ENCODE data around the gene DCK. TPM values are rescaled to one million over a fixed set of nuclear protein-coding genes. Genes with fewer than 3 reads are reported as not detected.
"Not testable (repeated sequence)": the region's sequence is repeated elsewhere in the genome, so short reads cannot be mapped to it uniquely, and the experiment has no call there.

The DCK gene
- total RNA-seq, 4 donors from 2014 or later = 16.3 to 19.0 (median 18.3) TPM

- H3K4me1 ChIP-seq = peaks cover 0 to 3% (median 0%) of the 10 kb centered on the region in 4 donors
- WGBS, 2 donors = 14 to 18% methylated on average over 1 of the region's 1 CpG
- DNase-seq (ENCODE audit: low spot score in 2 of 2) = no peak
- H3K27me3 ChIP-seq = no peaks in the 10 kb centered on the region
- H3K9me3 ChIP-seq = no peaks in the 10 kb centered on the region
- H3K36me3 ChIP-seq = peaks cover 0 to 10% (median 0%) of the 10 kb centered on the region in 3 donors
- H3K4me3 ChIP-seq = no peak overlapping the region
- TF ChIP-seq EP300 (IDR thresholded peaks at IDR 0.05) = no peak
- no peak for TF ChIP-seq POLR2A (IDR thresholded peaks at IDR 0.05)
- no peak for TF ChIP-seq CTCF (IDR thresholded peaks at IDR 0.05)
- H3K27ac ChIP-seq = no peak overlapping the region
Measured at GRCh38 chr4:71020611-71021010, 27.2 kb downstream of the DCK start.

DNA sequence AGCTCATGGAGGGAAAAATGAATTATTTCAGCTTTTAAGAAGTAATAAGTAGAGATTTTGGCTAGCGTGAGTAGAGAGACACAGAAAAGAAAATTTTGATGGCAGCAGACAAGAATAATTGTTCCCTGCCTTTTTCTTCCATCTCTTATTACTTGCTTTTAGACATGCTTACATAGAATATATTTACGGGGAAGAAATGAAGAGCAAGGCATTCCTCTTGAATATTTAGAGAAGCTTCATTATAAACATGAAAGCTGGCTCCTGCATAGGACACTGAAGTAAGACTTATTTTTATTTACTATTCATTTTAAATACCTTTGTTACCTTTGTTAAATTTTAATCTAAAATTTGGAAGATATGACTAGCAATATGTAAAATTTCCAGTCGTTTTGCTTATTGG lies 32.2 kb downstream of the DCK start:
- no peaks in the 10 kb centered on the region for H3K9me3 ChIP-seq
- 69 to 75% methylated on average over 3 of the region's 3 CpGs for WGBS, 2 donors
- H3K27me3 ChIP-seq = no peaks in the 10 kb centered on the region
- peaks cover 0 to 13% (median 0%) of the 10 kb centered on the region in 4 donors for H3K4me1 ChIP-seq
- peaks cover 0 to 33% (median 0%) of the 10 kb centered on the region in 3 donors for H3K36me3 ChIP-seq
- no peak for DNase-seq (ENCODE audit: low spot score in 2 of 2)
- H3K27ac ChIP-seq = no peak overlapping the region
- H3K4me3 ChIP-seq = no peak overlapping the region
- TF ChIP-seq EP300 (IDR thresholded peaks at IDR 0.05) (no peak), POLR2A (IDR thresholded peaks at IDR 0.05) (no peak), CTCF (IDR thresholded peaks at IDR 0.05) (no peak)

DNA sequence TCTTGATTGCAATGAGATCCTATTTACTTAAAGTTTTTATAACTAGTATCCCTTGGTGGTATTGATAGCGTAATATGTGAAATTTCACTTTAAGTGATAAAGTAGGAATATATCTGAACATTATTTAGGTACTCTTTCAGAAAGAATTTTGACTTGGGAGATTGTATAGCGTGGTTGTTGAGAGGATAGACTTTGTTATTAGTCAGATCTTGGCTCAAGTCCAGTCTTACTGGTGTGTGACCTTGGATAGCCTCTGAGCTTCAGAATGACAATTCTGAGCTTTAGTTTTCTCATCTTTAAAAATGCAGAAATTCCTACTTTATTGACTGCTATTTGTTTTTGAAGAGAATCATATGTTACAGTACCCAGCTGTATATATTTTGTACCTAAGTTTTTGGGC lies 32.6 kb downstream of the DCK start:
- no peaks in the 10 kb centered on the region for H3K27me3 ChIP-seq
- TF ChIP-seq POLR2A (IDR thresholded peaks at IDR 0.05) (no peak), EP300 (IDR thresholded peaks at IDR 0.05) (no peak), CTCF (IDR thresholded peaks at IDR 0.05) (no peak)
- no peaks in the 10 kb centered on the region for H3K9me3 ChIP-seq
- 45 to 54% methylated on average over 2 of the region's 2 CpGs for WGBS, 2 donors
- H3K36me3 ChIP-seq = peaks cover 0 to 33% (median 0%) of the 10 kb centered on the region in 3 donors
- no peak for DNase-seq (ENCODE audit: low spot score in 2 of 2)
- H3K27ac ChIP-seq = no peak overlapping the region
- no peak overlapping the region for H3K4me3 ChIP-seq
- peaks cover 0 to 13% (median 0%) of the 10 kb centered on the region in 4 donors for H3K4me1 ChIP-seq

DNA sequence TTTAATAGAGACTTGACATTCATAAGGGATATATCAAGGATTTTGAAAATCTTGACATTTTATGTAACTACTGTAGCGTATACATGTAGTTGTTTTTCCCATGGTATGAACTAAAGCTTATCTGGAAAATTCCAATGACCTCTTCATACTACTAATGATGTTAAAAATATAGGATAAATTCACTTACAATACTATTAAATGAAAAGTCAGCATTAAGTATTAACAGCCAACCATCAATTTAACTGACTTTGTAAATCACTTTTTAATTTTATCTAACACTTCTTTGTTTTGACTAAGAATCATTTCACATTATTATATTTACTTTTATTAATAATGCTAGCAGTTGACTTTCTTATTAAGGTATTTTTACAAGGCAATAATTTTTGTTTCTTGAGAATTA lies 34.2 kb downstream of the DCK start:
- 96 to 97% methylated on average over 1 of the region's 1 CpG for WGBS, 2 donors
- no peak overlapping the region for H3K27ac ChIP-seq
- TF ChIP-seq CTCF (IDR thresholded peaks at IDR 0.05) (no peak), EP300 (IDR thresholded peaks at IDR 0.05) (no peak), POLR2A (IDR thresholded peaks at IDR 0.05) (no peak)

GRCh38 chr4:71029504-71029903 lies 36.1 kb downstream of the DCK start:
- peaks cover 0 to 53% (median 0%) of the 10 kb centered on the region in 3 donors for H3K36me3 ChIP-seq
- 55 to 76% methylated on average over 1 of the region's 1 CpG for WGBS, 2 donors
- no peak for DNase-seq (ENCODE audit: low spot score in 2 of 2)
- H3K4me3 ChIP-seq = no peak overlapping the region
- no peaks in the 10 kb centered on the region for H3K27me3 ChIP-seq
- no peak overlapping the region for H3K27ac ChIP-seq
- H3K4me1 ChIP-seq = peaks cover 0 to 13% (median 0%) of the 10 kb centered on the region in 4 donors
- H3K9me3 ChIP-seq = no peaks in the 10 kb centered on the region
- TF ChIP-seq EP300 (IDR thresholded peaks at IDR 0.05) = no peak
- TF ChIP-seq POLR2A (IDR thresholded peaks at IDR 0.05) = no peak

More for the DNA sequence above, 34.2 kb downstream of the DCK start:
- Histone ChIP-seq H3K4me1 (peaks cover 0 to 13% (median 0%) of the 10 kb centered on the region in 4 donors), H3K36me3 (peaks cover 0 to 48% (median 0%) of the 10 kb centered on the region in 3 donors), H3K9me3 (no peaks in the 10 kb centered on the region), H3K27me3 (no peaks in the 10 kb centered on the region), H3K4me3 (no peak overlapping the region)
- no peak for DNase-seq (ENCODE audit: low spot score in 2 of 2)

DNA sequence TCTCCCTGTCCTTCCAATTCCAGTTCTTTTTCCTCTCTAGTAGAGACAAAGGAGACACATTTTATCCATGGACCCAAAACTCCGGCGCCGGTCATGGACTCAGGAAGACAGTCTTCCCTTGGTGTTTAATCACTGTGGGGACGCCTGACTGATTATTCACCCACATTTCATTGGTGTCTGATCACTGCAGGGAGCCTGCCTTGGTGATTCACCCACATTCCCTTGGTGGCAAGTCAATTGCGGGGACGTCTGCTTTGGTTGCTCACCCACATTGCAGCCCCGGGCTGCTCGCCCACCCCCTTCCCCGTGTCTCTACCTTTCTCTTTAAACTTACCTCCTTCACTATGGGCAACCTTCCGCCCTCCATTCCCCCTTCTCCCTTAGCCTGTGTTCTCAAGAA lies 38.7 kb downstream of the DCK start:
- not testable (repeated sequence) for H3K9me3 ChIP-seq, H3K27me3 ChIP-seq
- 95 to 97% methylated on average over 9 to 10 of the region's 10 CpGs for WGBS, 2 donors

More for the DNA sequence above, 38.7 kb downstream of the DCK start:
- not testable (repeated sequence) for H3K27ac ChIP-seq; DNase-seq (ENCODE audit: low spot score in 2 of 2); H3K4me1 ChIP-seq; H3K4me3 ChIP-seq
- peaks cover 0 to 70% (median 0%) of the 10 kb centered on the region in 3 donors for H3K36me3 ChIP-seq
